ENCODE data around the gene ATOSB.
A peak's percentile ranks its signal among the peaks of the same experiment; 100 is the strongest.

The ATOSB gene

DNA sequence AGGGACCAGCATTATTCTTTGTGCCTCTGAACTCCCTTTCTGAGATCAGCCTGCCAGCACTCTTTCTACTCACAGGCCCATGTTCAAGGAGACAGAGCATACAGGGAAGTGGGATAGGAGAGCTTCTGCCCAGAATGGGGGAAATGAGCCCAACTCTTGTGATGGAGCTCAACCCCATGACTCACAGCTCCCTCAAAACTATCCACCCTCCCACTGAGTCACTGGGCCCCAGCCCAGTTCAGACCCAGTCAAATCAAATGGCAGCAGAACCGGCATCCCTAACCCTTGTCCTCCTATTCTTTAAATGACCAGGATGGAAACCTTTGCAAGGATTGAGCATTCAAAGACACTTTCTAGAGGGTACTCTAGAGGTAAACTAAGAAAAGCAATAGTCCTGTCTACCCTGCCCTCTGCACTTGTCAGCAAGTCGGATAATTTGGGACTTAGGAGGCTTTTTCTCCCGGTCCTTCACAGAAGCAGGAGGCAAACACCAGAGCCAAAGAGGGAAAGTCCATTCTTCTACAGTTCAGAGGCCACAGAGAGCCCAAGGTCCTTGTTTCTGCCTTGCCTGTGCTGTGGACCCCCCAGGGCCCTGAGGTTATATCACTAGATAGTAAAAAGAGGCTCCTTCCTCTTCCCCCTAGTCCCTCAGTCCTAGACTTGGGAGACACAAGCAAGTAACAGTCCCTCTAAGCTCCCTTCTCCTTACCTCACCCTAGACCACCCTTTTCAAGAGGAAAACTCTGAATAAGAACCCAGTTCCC, 3.2 kb downstream of the ATOSB start:
- no peak for DNase-seq

GRCh38 chr9:35111001-35111933, 4.4 kb downstream of the ATOSB start:
- DNase-seq = peak; percentile 95

GRCh38 chr9:35110327-35110761, 5.3 kb downstream of the ATOSB start:
- DNase-seq = peak; percentile 27

- DNase-seq = no peak
Observed at GRCh38 chr9:35108946-35109575, 6.6 kb downstream of the ATOSB start.

GRCh38 chr9:35108461-35108860, 7.2 kb downstream of the ATOSB start:
- no peak for DNase-seq

DNA sequence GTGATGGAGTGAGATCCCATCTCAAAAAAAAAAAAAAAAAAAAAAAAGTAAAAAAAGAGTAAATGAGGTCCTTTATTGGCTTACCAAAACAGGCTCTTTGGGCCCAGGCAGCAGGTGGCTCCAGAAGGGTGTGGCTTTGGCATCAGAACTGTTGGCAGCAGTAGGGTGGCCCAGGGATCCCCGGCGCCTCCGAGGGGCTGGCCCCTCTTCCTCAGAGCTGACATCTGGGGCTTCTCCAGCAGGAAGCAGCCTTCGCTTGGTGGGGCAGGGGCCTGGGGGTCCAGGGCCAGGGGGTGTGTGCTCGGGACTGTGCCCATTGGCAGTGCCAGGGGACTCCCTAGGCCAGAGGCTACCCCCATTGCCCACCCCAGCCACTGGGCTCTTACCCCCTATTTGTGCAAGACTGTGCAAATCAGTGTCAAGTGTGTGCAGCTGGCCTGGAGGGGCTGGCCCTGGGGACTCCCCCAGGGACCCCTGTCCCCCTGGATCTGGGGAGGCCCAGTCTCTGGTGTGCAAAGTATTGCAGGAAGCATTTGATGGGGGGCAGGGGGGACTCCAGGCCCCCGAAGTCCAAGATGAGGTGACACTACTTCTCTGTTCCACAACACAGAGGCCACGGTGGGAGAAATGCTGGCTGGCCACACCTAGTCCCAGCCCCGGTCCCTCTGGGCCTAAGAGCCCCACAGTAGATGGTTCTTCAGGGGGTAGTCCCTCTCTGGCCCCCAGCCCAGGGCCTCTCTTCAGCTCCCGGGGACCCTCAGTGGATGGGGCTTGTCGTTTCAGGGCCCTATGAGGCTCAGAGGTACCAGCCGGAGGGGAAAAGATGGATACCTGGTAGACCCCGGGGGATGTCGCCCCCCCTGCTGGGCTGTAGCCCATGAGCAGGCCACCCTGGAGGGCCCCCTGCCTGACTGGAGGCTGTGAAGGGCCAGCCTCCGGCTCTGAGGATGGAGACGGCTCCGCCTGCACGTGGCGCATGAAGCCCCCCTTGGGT, 8.1 kb downstream of the ATOSB start:
- DNase-seq = no peak

- no peak for DNase-seq
Observed at GRCh38 chr9:35106343-35106730, 9.3 kb downstream of the ATOSB start.

- no peak for DNase-seq
Observed at GRCh38 chr9:35105571-35106342, 9.9 kb downstream of the ATOSB start.

DNA sequence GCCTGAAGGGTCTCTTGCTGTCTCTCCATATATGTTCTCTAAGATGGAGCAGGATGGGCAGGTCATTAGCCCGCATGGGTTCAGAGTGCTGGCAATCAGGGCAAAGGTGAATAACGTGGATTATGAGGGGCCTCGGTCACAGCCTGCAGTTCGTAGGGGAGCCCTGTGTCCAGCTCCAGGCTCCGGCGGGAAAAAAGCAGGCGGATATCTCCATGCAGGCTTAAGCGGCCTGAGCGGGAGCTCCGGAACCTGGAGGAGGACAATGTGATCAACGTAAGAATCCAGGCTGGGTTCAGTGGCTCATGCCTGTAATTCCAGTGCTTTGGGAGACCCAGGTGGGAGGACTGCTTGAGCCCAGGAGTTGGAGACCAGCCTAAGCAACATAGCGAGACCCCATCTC, 10.5 kb downstream of the ATOSB start:
- DNase-seq = no peak

- no peak for DNase-seq
Observed at GRCh38 chr9:35104586-35104985, 11.1 kb downstream of the ATOSB start.

DNA sequence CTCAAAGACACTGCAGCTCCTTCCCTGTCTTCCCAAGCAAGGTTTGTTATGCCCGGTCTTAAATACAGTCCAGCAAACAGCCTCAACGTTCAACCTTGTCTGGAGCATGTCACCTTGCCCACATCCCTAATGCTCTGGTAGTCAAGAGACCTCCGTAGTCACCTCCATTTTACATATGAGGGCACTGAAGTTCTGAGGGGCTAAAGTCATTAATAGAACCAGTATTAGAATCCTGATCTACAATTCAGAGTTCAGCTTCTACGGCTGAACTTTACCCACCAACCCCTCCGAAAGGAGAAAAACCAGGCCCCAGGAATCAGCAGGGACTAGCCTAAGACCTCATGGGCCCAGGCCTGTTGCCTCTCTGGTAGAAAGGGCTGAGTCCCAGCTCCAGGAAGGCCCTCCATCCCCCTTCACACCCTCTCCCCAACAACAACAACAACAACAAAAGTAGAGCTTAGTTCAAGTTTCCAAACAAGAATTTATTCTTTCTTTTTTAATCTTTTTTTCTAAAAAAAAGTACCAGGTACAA, 11.9 kb downstream of the ATOSB start:
- DNase-seq = no peak

- peak; percentile 92 for DNase-seq
Observed at GRCh38 chr9:35102769-35103659, 12.6 kb downstream of the ATOSB start, which contains the start of gene STOML2. Gene STOML2, minus strand, starts transcription at chr9:35103131. Its CDS starts 37 bp downstream, at chr9:35103094.

DNA sequence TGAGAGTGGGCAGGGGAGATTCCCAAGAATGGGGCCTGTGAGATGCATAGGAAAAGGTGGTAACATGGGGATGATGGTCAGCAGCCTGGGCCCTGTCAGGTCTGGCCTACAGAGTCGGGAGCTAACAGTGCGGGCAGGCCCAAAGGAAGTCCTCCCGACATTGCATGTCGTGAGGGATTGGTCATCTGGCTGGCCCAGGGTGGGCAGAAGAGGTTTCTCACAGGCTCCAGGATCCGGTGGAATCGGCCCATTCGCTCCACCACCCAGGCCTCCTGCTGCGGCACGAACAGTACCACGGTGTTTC, 13.2 kb downstream of the ATOSB start:
- no peak for DNase-seq

GRCh38 chr9:35097573-35097972, 18.1 kb downstream of the ATOSB start:
- no peak for DNase-seq

GRCh38 chr9:35096035-35096849, 19.4 kb downstream of the ATOSB start, which contains the start of gene PIGO:
Gene PIGO, minus strand, starts transcription at chr9:35096591. Its CDS starts 1,026 bp downstream, at chr9:35095565.
- peak; percentile 81 for DNase-seq

GRCh38 chr9:35091536-35091935, 24.1 kb downstream of the ATOSB start:
- DNase-seq = no peak

GRCh38 chr9:35089434-35089833, 26.2 kb downstream of the ATOSB start:
- no peak for DNase-seq

- DNase-seq = no peak
Observed at GRCh38 chr9:35085078-35085477, 30.6 kb downstream of the ATOSB start.
